Gastrocnemius medialis (tissue), 4 donors: Measurements from ENCODE around the gene PARS2. TPM values are rescaled to one million over a fixed set of nuclear protein-coding genes. Genes with fewer than 3 reads are reported as not detected.

Source experiments
- ATAC-seq, 2 donors: fragments of 150-250 bp; one replicate each; pipeline ENCODE4 v1.9.1; 2016
- DNase-seq, 2 donors: peaks; one replicate each; pipeline ENCODE4 v3.0.0-alpha.2; 2019
- H3K27ac ChIP-seq, 4 donors: fragments of 200-600 bp; sonication (generic); 1 replicate in 1 of 4; 2 replicates in 3 of 4; pipeline ENCODE4 v1.5.1; 2016 to 2018; ENCODE audit warnings: mild to moderate bottlenecking in 2 of 4, moderate library complexity in 1 of 4
- H3K27me3 ChIP-seq, 3 donors: fragments of 200-600 bp; sonication (generic) in 2 of 3; 1 replicate in 1 of 3; 2 replicates in 2 of 3; pipeline versions ENCODE4 v1.5.1 to v1.6.0; 2016 to 2019; ENCODE audit warnings: mild to moderate bottlenecking in 1 of 3, moderate library complexity in 1 of 3
- H3K36me3 ChIP-seq, 2 donors: fragments of 200-600 bp; sonication (generic) in 1 of 2; one replicate each; pipeline ENCODE4 v1.5.1; 2017 to 2018
- H3K4me1 ChIP-seq, 2 donors: fragments of 200-600 bp; sonication (generic) in 1 of 2; one replicate each; pipeline ENCODE4 v1.5.1; 2016 to 2017; ENCODE audit warnings: mild to moderate bottlenecking in 2 of 2
- H3K4me3 ChIP-seq, 4 donors: fragments of 200-600 bp; sonication (generic) in 3 of 4; 1 replicate in 1 of 4; 2 replicates in 3 of 4; pipeline ENCODE4 v1.5.1; 2016 to 2019; ENCODE audit warnings: mild to moderate bottlenecking in 2 of 4
- H3K9me3 ChIP-seq, 3 donors: fragments of 200-600 bp; sonication (generic) in 2 of 3; 1 replicate in 1 of 3; 2 replicates in 2 of 3; pipeline ENCODE4 v1.5.1; 2016 to 2019
- CTCF ChIP-seq, 5 experiments: fragments of 450-650 bp in 3 of 5; fragments of 200-600 bp in 2 of 5; sonication (generic) in 2 of 5; IDR thresholded peaks in 4 of 5; conservative IDR thresholded peaks in 1 of 5; 1 replicate in 4 of 5; 2 replicates in 1 of 5; pipeline ENCODE4 v1.5.1; 2016 to 2019; ENCODE audit warnings: antibody characterized with exemption in 5 of 5, mild to moderate bottlenecking in 3 of 5, moderate library complexity in 3 of 5
- POLR2A ChIP-seq, 2 donors: fragments of 450-650 bp; IDR thresholded peaks; one replicate each; pipeline ENCODE4 v1.6.1; 2017; ENCODE audit warnings: antibody characterized with exemption in 2 of 2, mild to moderate bottlenecking in 2 of 2, moderate library complexity in 2 of 2
- in situ Hi-C, 4 donors: fragments of 200-750 bp; cut with MboI; loops; one replicate each; pipeline versions ENCODE4 v1.15.0 to v1.8.0; 2017; ENCODE audit warnings: low sequenced_read_pairs in 4 of 4
- intact Hi-C: fragments of 100-400 bp; cut with DNase I; formaldehyde crosslinking; loops from one replicate; pipeline ENCODE4 v1.15.1; 2023; ENCODE audit warnings: low total_unique reads
- total RNA-seq, 4 donors: library from RNA; depleted of rRNA; stranded (reverse); fragments of >200 nt; gene quantifications; one replicate each; pipeline versions ENCODE4 v1.1.0 to v1.2.3, GENCODE V29; 2016

PARS2 gene
- total RNA-seq, 4 donors from 2014 or later = 4.7 to 8.4 (median 4.9) TPM

- no peak for TF ChIP-seq CTCF (IDR thresholded peaks at IDR 0.05 in 4 of 5, conservative IDR thresholded peaks at IDR 0.05 in 1 of 5)
- no peak for TF ChIP-seq POLR2A (IDR thresholded peaks at IDR 0.05)
- H3K4me1 ChIP-seq = no peaks in the 10 kb centered on the region
- intact Hi-C loops (no loop called here), in situ Hi-C loops (no loop called here)
- H3K27me3 ChIP-seq = peaks cover 7 to 18% (median 9%) of the 10 kb centered on the region in 3 donors
- H3K36me3 ChIP-seq = no peaks in the 10 kb centered on the region
- ATAC-seq (no peak), DNase-seq (no peak)
- H3K4me3 ChIP-seq = no peak overlapping the region
- H3K9me3 ChIP-seq = no peaks in the 10 kb centered on the region
- H3K27ac ChIP-seq = no peak overlapping the region
Observed at GRCh38 chr1:54788459-54788858, 24.1 kb upstream of the PARS2 start.

- Histone ChIP-seq H3K4me1 (no peaks in the 10 kb centered on the region), H3K27ac (no peak overlapping the region), H3K9me3 (no peaks in the 10 kb centered on the region), H3K27me3 (peaks cover 7 to 14% (median 8%) of the 10 kb centered on the region in 3 donors), H3K4me3 (no peak overlapping the region), H3K36me3 (no peaks in the 10 kb centered on the region)
- no peak for ATAC-seq
- in situ Hi-C loops = no loop called here
- no peak for DNase-seq
- intact Hi-C loops = no loop called here
- no peak for TF ChIP-seq CTCF (IDR thresholded peaks at IDR 0.05 in 4 of 5, conservative IDR thresholded peaks at IDR 0.05 in 1 of 5)
- TF ChIP-seq POLR2A (IDR thresholded peaks at IDR 0.05) = no peak
Observed at GRCh38 chr1:54787604-54788003, 23.3 kb upstream of the PARS2 start.

GRCh38 chr1:54786778-54787177 lies 22.5 kb upstream of the PARS2 start:
- no peaks in the 10 kb centered on the region for H3K36me3 ChIP-seq
- TF ChIP-seq CTCF (IDR thresholded peaks at IDR 0.05 in 4 of 5, conservative IDR thresholded peaks at IDR 0.05 in 1 of 5) (no peak), POLR2A (IDR thresholded peaks at IDR 0.05) (no peak)
- intact Hi-C loops (no loop called here), in situ Hi-C loops (no loop called here)
- H3K4me1 ChIP-seq = no peaks in the 10 kb centered on the region
- no peak for DNase-seq
- no peak overlapping the region for H3K4me3 ChIP-seq
- no peak for ATAC-seq
- no peaks in the 10 kb centered on the region for H3K9me3 ChIP-seq
- no peak overlapping the region for H3K27ac ChIP-seq
- peaks cover 0 to 6% (median 0%) of the 10 kb centered on the region in 3 donors for H3K27me3 ChIP-seq

- intact Hi-C loops = no loop called here
- Histone ChIP-seq H3K36me3 (no peaks in the 10 kb centered on the region), H3K4me1 (no peaks in the 10 kb centered on the region), H3K27ac (no peak overlapping the region), H3K27me3 (peaks cover 0 to 10% (median 0%) of the 10 kb centered on the region in 3 donors), H3K4me3 (no peak overlapping the region), H3K9me3 (no peaks in the 10 kb centered on the region)
- TF ChIP-seq CTCF (IDR thresholded peaks at IDR 0.05 in 4 of 5, conservative IDR thresholded peaks at IDR 0.05 in 1 of 5) (no peak), POLR2A (IDR thresholded peaks at IDR 0.05) (no peak)
- no peak for ATAC-seq
- DNase-seq = no peak
- in situ Hi-C loops = no loop called here
Observed at GRCh38 chr1:54784066-54784465, 19.7 kb upstream of the PARS2 start.

- Histone ChIP-seq H3K4me3 (no peak overlapping the region), H3K27me3 (peaks cover 0 to 10% (median 0%) of the 10 kb centered on the region in 3 donors), H3K27ac (no peak overlapping the region), H3K4me1 (no peaks in the 10 kb centered on the region), H3K36me3 (no peaks in the 10 kb centered on the region), H3K9me3 (no peaks in the 10 kb centered on the region)
- in situ Hi-C loops = no loop called here
- intact Hi-C loops = no loop called here
- DNase-seq (no peak), ATAC-seq (peak in 1 of 2 donors; percentile 63)
- no peak for TF ChIP-seq POLR2A (IDR thresholded peaks at IDR 0.05)
- no peak for TF ChIP-seq CTCF (IDR thresholded peaks at IDR 0.05 in 4 of 5, conservative IDR thresholded peaks at IDR 0.05 in 1 of 5)
Observed at GRCh38 chr1:54782588-54782987, 18.3 kb upstream of the PARS2 start.
